Upper lobe of left lung (tissue), 6 donors: ENCODE measurements around the gene RABGAP1. TPM values are rescaled to one million over a fixed set of nuclear protein-coding genes. Genes with fewer than 3 reads are reported as not detected.

ENCODE experiments used
- ATAC-seq, 2 donors: fragments of 200-7000 bp; cut with Tn5 transposase; one replicate each; pipeline ENCODE4 v1.9.1; 2022; ENCODE audit warnings: mild to moderate bottlenecking in 2 of 2, moderate library complexity in 2 of 2; ENCODE audit not compliant: low FRiP score in 2 of 2
- DNase-seq, 2 donors: peaks; one replicate each; pipeline ENCODE4 v3.0.0-alpha.2; 2019 to 2020
- H3K27ac ChIP-seq, 4 donors: fragments of 200-600 bp; sonication (generic); one replicate each; pipeline ENCODE4 v1.5.1; 2016 to 2019
- H3K27me3 ChIP-seq, 4 donors: fragments of 200-600 bp; sonication (generic); one replicate each; pipeline ENCODE4 v1.5.1; 2017 to 2019
- H3K36me3 ChIP-seq, 4 donors: fragments of 200-600 bp; sonication (generic); one replicate each; pipeline ENCODE4 v1.5.1; 2016 to 2019
- H3K4me1 ChIP-seq, 4 donors: fragments of 200-600 bp; sonication (generic); one replicate each; pipeline ENCODE4 v1.5.1; 2018 to 2019
- H3K4me3 ChIP-seq, 4 donors: fragments of 200-600 bp; sonication (generic); one replicate each; pipeline ENCODE4 v1.5.1; 2017 to 2019; ENCODE audit warnings: mild to moderate bottlenecking in 2 of 4, moderate library complexity in 1 of 4
- H3K9me3 ChIP-seq, 4 donors: fragments of 200-600 bp; sonication (generic); one replicate each; pipeline ENCODE4 v1.5.1; 2018 to 2019
- CTCF ChIP-seq, 6 experiments: fragments of 450-650 bp in 4 of 6; fragments of 200-600 bp in 2 of 6; sonication (generic) in 2 of 6; IDR thresholded peaks; one replicate each; pipeline ENCODE4 v1.5.1; 2016 to 2019; ENCODE audit warnings: antibody characterized with exemption in 6 of 6
- EP300 ChIP-seq, 4 donors: sonication (generic); formaldehyde crosslinking; IDR thresholded peaks; one replicate each; pipeline ENCODE4 v1.5.1; 2017; ENCODE audit warnings: antibody characterized with exemption in 4 of 4, control low read depth in 2 of 4
- POLR2A ChIP-seq, 4 donors: fragments of 450-650 bp; IDR thresholded peaks; one replicate each; pipeline ENCODE4 v1.5.1; 2016 to 2017; ENCODE audit warnings: antibody characterized with exemption in 4 of 4, mild to moderate bottlenecking in 2 of 4
- POLR2AphosphoS5 ChIP-seq, 2 donors: sonication (generic); formaldehyde crosslinking; IDR thresholded peaks; one replicate each; pipeline ENCODE4 v1.5.1; 2017; ENCODE audit warnings: antibody characterized with exemption in 2 of 2
- WGBS, 2 donors: methylation state at CpG; one replicate each; pipeline ENCODE4 v1.1.5; 2017 to 2018; 5-methylcytosine and 5-hydroxymethylcytosine counted together
- total RNA-seq, 6 donors: library from RNA; depleted of rRNA in 4 of 6; stranded (reverse); fragments of >200 nt in 4 of 6; gene quantifications; one replicate each; pipeline versions ENCODE4 v1.1.0 to v1.2.1, GENCODE V29; 2016 to 2021
- donor health status: DM: no; HTN: no; CAD: no; lungs with moderate emphysema.
- donor health status: DM: no; HTN: yes; CAD: no; lungs with severe emphysema.

Gene RABGAP1
- total RNA-seq, 6 donors from 2014 or later: 41.7 to 147 (median 62.6) TPM

- peaks cover 9 to 37% (median 23%) of the 10 kb centered on the region in 4 donors for H3K4me1 ChIP-seq
- WGBS, 2 donors: 34 to 42% methylated on average over 2 of the region's 2 CpGs
- no peak for TF ChIP-seq CTCF (IDR thresholded peaks at IDR 0.05)
- no peak for TF ChIP-seq EP300 (IDR thresholded peaks at IDR 0.05)
- TF ChIP-seq POLR2A (IDR thresholded peaks at IDR 0.05): no peak
- no peak for TF ChIP-seq POLR2AphosphoS5 (IDR thresholded peaks at IDR 0.05)
- peaks cover 0 to 9% (median 3%) of the 10 kb centered on the region in 4 donors for H3K36me3 ChIP-seq
- H3K9me3 ChIP-seq: no peaks in the 10 kb centered on the region
- H3K27me3 ChIP-seq: no peaks in the 10 kb centered on the region
- no peak overlapping the region for H3K4me3 ChIP-seq
- no peak overlapping the region for H3K27ac ChIP-seq
- ATAC-seq: no peak
- no peak for DNase-seq
Measured at GRCh38 chr9:123053711-123054110, 112.9 kb downstream of the RABGAP1 start.

DNA sequence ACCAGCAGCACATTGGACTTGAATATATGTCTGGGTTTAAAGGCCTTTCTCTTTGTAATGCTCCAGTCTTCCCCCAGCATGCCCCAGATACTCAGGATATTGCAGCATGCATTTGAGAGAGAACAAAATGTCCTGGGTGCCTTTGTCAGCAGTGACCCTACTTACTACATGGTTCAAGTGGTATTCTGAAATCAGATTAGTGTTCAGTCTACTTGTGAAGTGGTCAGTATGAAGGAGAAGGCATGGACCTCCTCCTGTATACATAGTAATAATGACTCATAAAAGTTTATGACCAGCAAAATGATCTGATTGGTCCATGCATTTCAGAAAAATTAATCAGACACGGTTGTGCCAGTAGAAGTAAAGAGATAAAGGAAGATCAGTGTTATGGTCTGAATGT, 118.0 kb downstream of the RABGAP1 start:
- H3K27me3 ChIP-seq: no peaks in the 10 kb centered on the region
- H3K9me3 ChIP-seq: no peaks in the 10 kb centered on the region
- ATAC-seq (peak; percentile 64 to 93), DNase-seq (peak in 1 of 2 donors; percentile 65)
- TF ChIP-seq CTCF (IDR thresholded peaks at IDR 0.05) (no peak), POLR2A (IDR thresholded peaks at IDR 0.05) (peak in 1 of 4 donors; percentile 25), EP300 (IDR thresholded peaks at IDR 0.05) (peak; percentile 57 to 98 (median 90)), POLR2AphosphoS5 (IDR thresholded peaks at IDR 0.05) (peak; percentile 63 to 90)
- H3K27ac ChIP-seq: peak overlapping the region in 3 of 4 donors; percentile 29 to 67 (median 59)
- H3K4me3 ChIP-seq: no peak overlapping the region
- H3K4me1 ChIP-seq: peaks cover under 1 to 24% (median 10%) of the 10 kb centered on the region in 4 donors
- H3K36me3 ChIP-seq: peaks cover 0 to 9% (median 3%) of the 10 kb centered on the region in 4 donors
- 69 to 77% methylated on average over 1 of the region's 1 CpG for WGBS, 2 donors

DNA sequence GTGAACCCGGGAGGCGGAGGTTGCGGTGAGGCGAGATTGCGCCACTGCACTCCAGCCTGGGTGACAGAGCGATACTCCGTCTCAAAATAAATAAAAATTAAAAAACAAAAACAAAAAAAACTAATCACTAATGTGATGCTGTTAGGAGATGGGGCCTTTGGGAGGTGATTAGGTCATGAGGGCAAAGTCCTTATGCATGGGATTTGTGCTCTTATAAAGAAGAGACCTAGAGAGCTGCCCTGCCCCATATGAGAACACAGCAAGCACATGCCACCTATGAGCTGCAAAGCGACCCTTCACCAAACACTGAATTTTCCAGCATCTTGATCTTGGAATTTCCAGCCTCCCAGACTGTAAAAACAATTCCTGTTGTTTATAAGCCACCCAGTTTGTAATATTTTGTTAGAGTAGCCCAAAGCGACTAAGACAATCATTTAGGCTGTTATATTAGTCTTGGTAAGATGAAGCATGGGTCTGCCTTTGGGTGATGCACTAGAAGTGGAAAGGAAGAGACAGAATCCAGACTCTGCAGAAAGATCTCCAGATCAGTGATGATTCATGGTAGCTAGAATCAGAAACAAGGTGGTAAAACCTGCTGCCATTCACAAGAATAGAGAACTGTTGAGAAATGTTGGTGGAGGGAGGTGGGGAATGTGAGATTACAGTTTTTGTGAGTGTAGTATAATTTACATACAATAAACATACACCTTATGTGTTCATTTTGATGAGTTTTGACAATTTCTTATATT, 118.8 kb downstream of the RABGAP1 start:
- Histone ChIP-seq H3K4me3 (no peak overlapping the region), H3K27me3 (no peaks in the 10 kb centered on the region), H3K4me1 (peaks cover 0 to 22% (median 9%) of the 10 kb centered on the region in 4 donors), H3K9me3 (no peaks in the 10 kb centered on the region), H3K36me3 (peaks cover 0 to 9% (median 3%) of the 10 kb centered on the region in 4 donors), H3K27ac (peak overlapping the region in 3 of 4 donors; percentile 12 to 59 (median 48))
- ATAC-seq: no peak
- WGBS, 2 donors: 94 to 99% methylated on average over 9 of the region's 9 CpGs
- TF ChIP-seq POLR2A (IDR thresholded peaks at IDR 0.05): no peak
- no peak for TF ChIP-seq CTCF (IDR thresholded peaks at IDR 0.05)
- TF ChIP-seq EP300 (IDR thresholded peaks at IDR 0.05): no peak
- no peak for TF ChIP-seq POLR2AphosphoS5 (IDR thresholded peaks at IDR 0.05)
- DNase-seq: peak in 1 of 2 donors; percentile 39

GRCh38 chr9:123061216-123061615, 120.4 kb downstream of the RABGAP1 start:
- WGBS, 2 donors: 95 to 98% methylated on average over 7 of the region's 7 CpGs
- ATAC-seq: no peak
- peaks cover 0 to 16% (median 6%) of the 10 kb centered on the region in 4 donors for H3K4me1 ChIP-seq

More at GRCh38 chr9:123061216-123061615, 120.4 kb downstream of the RABGAP1 start:
- Histone ChIP-seq H3K27ac (no peak overlapping the region), H3K4me3 (no peak overlapping the region), H3K36me3 (peaks cover 1 to 18% (median 8%) of the 10 kb centered on the region in 4 donors), H3K9me3 (no peaks in the 10 kb centered on the region), H3K27me3 (no peaks in the 10 kb centered on the region)
- no peak for TF ChIP-seq POLR2A (IDR thresholded peaks at IDR 0.05)
- TF ChIP-seq EP300 (IDR thresholded peaks at IDR 0.05): no peak
- TF ChIP-seq CTCF (IDR thresholded peaks at IDR 0.05): no peak
- TF ChIP-seq POLR2AphosphoS5 (IDR thresholded peaks at IDR 0.05): no peak
- no peak for DNase-seq
